OCI-LY1 (cell line): ENCODE data around the gene MAGI1.

Source experiments
- H2AFZ ChIP-seq: fragments of 200-600 bp; sonication (generic), shearing (Covaris generic); 2 replicates; pipeline ENCODE4 v1.6.0; 2014; ENCODE audit warnings: antibody characterized with exemption, mild to moderate bottlenecking, low read length
- H3F3A ChIP-seq: fragments of 200-600 bp; sonication (generic), shearing (Covaris generic); 2 replicates; pipeline ENCODE4 v1.6.0; 2014; ENCODE audit warnings: mild to moderate bottlenecking, antibody characterized with exemption, low read length, moderate library complexity; ENCODE audit not compliant: insufficient read depth
- H3K27ac ChIP-seq: fragments of 200-600 bp; sonication (generic); 2 replicates; pipeline ENCODE4 v1.5.1; 2014; ENCODE audit warnings: low read length, mixed run types, mild to moderate bottlenecking, low read depth; ENCODE audit not compliant: poor library complexity, severe bottlenecking
- H3K27me3 ChIP-seq: fragments of 200-600 bp; sonication (generic); 2 replicates; pipeline ENCODE4 v1.6.0; 2014; ENCODE audit warnings: antibody characterized with exemption, mild to moderate bottlenecking, low read length, moderate library complexity; ENCODE audit not compliant: insufficient read depth
- H3K36me3 ChIP-seq: fragments of 200-600 bp; sonication (generic); 2 replicates; pipeline ENCODE4 v1.6.1; 2014; ENCODE audit warnings: mild to moderate bottlenecking, antibody characterized with exemption, low read length, moderate library complexity, mixed read lengths; ENCODE audit not compliant: insufficient read depth
- H3K4me1 ChIP-seq: fragments of 200-600 bp; sonication (generic); 2 replicates; pipeline ENCODE4 v1.5.1; 2014; ENCODE audit warnings: mild to moderate bottlenecking, low read length, moderate library complexity; ENCODE audit not compliant: insufficient read depth, severe bottlenecking
- H3K4me2 ChIP-seq: fragments of 200-600 bp; sonication (generic), shearing (Covaris generic); 2 replicates; pipeline ENCODE4 v1.6.1; 2014; ENCODE audit warnings: low read length
- H3K4me3 ChIP-seq: fragments of 200-600 bp; sonication (generic); 2 replicates; pipeline ENCODE4 v1.5.1; 2014; ENCODE audit warnings: low read length, low read depth, mild to moderate bottlenecking, mixed read lengths; ENCODE audit not compliant: poor library complexity, severe bottlenecking
- H3K79me2 ChIP-seq: fragments of 200-600 bp; shearing (Covaris generic); 2 replicates; pipeline ENCODE4 v1.6.1; 2016; ENCODE audit warnings: mixed run types, low read length, mixed read lengths; ENCODE audit not compliant: insufficient read depth
- H3K9ac ChIP-seq: fragments of 200-600 bp; sonication (generic), shearing (Covaris generic); 2 replicates; pipeline ENCODE4 v1.6.1; 2014; ENCODE audit warnings: mild to moderate bottlenecking, low read length, mixed read lengths
- H3K9me2 ChIP-seq: fragments of 200-600 bp; sonication (generic), shearing (Covaris generic); 2 replicates; pipeline ENCODE4 v1.6.1; 2014; ENCODE audit warnings: low read depth, mild to moderate bottlenecking, low read length, mixed read lengths
- H3K9me3 ChIP-seq: fragments of 200-600 bp; shearing (Covaris generic); 2 replicates; pipeline ENCODE4 v1.6.1; 2014; ENCODE audit warnings: low read length, mixed read lengths
- H4K20me1 ChIP-seq: fragments of 200-600 bp; sonication (generic), shearing (Covaris generic); 2 replicates; pipeline ENCODE4 v1.6.0; 2016; ENCODE audit warnings: mild to moderate bottlenecking, low read length; ENCODE audit not compliant: insufficient read depth
- EZH2 ChIP-seq: fragments of 200-600 bp; sonication (generic), shearing (Covaris generic); IDR thresholded peaks from 2 replicates; pipeline ENCODE4 v1.8.0; 2017; ENCODE audit warnings: borderline replicate concordance, mixed run types, mild to moderate bottlenecking, antibody characterized with exemption, low read length, moderate library complexity, mixed read lengths
- TF ChIP-seq, protein P1 (sequence below): fragments of 200-600 bp; sonication (generic), shearing (Covaris generic); IDR thresholded peaks from 2 replicates; pipeline ENCODE4 v1.5.1; 2017; ENCODE audit warnings: mild to moderate bottlenecking, antibody characterized with exemption, low read length, moderate library complexity, mixed read lengths

The MAGI1 gene

DNA sequence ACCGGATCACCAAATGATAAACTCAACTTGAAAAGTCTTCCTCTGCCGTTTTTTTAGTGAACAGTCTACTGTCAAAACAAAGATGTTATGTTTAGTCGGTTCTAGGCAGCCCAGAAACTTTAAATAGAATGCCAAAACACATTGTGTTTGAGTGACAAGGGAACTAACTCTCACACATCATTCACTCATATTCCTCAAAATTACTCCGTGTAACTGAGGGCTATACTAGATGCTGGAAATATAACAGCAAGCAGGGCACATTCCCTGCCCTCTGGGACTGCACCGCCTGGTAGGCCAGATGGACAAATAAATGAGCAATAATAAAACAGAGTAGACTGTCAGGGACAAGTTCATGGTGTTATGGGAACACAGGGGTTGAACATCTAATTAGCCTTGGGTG is 251.4 kb downstream of the MAGI1 start:
- H3K79me2 ChIP-seq: no peaks in the 10 kb centered on the region

DNA sequence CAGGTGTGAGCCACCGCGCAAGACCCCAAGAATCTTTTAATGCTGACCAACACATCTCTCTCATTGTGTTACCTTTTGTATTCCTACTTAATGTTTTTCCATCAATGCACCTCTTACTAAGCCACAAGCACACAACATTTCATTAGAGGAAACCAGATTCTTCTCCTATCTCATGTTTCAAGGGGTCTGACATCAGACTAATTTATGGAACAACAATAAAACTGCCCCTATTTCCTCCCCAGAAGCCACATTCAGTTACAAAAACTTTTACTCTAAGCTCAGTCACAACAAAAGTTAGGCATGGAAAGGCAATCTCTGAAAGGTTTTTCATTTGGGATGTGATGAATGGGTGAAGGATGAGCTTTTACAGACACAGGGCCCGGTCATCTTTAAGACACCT is 251.8 kb downstream of the MAGI1 start:
- no peaks in the 10 kb centered on the region for H3K4me1 ChIP-seq
- H3K9ac ChIP-seq: no peak overlapping the region
- TF ChIP-seq, protein P1, sequence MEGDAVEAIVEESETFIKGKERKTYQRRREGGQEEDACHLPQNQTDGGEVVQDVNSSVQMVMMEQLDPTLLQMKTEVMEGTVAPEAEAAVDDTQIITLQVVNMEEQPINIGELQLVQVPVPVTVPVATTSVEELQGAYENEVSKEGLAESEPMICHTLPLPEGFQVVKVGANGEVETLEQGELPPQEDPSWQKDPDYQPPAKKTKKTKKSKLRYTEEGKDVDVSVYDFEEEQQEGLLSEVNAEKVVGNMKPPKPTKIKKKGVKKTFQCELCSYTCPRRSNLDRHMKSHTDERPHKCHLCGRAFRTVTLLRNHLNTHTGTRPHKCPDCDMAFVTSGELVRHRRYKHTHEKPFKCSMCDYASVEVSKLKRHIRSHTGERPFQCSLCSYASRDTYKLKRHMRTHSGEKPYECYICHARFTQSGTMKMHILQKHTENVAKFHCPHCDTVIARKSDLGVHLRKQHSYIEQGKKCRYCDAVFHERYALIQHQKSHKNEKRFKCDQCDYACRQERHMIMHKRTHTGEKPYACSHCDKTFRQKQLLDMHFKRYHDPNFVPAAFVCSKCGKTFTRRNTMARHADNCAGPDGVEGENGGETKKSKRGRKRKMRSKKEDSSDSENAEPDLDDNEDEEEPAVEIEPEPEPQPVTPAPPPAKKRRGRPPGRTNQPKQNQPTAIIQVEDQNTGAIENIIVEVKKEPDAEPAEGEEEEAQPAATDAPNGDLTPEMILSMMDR: no peak
- no peak for TF ChIP-seq EZH2
- no peak overlapping the region for H2AFZ ChIP-seq
- H3K4me3 ChIP-seq: no peak overlapping the region
- H4K20me1 ChIP-seq: no peaks in the 10 kb centered on the region
- H3K27me3 ChIP-seq: no peaks in the 10 kb centered on the region
- no peaks in the 10 kb centered on the region for H3K9me2 ChIP-seq
- H3K27ac ChIP-seq: no peak overlapping the region
- H3F3A ChIP-seq: no peaks in the 10 kb centered on the region
- no peaks in the 10 kb centered on the region for H3K79me2 ChIP-seq
- H3K36me3 ChIP-seq: no peaks in the 10 kb centered on the region
- H3K9me3 ChIP-seq: no peaks in the 10 kb centered on the region
- H3K4me2 ChIP-seq: no peak overlapping the region

More for the DNA sequence above, 251.4 kb downstream of the MAGI1 start:
- Histone ChIP-seq H3K9ac (no peak overlapping the region), H3F3A (no peaks in the 10 kb centered on the region), H2AFZ (no peak overlapping the region), H3K4me3 (no peak overlapping the region), H3K9me3 (no peaks in the 10 kb centered on the region), H4K20me1 (no peaks in the 10 kb centered on the region), H3K27ac (no peak overlapping the region), H3K4me1 (no peaks in the 10 kb centered on the region), H3K4me2 (no peak overlapping the region), H3K27me3 (no peaks in the 10 kb centered on the region), H3K36me3 (no peaks in the 10 kb centered on the region), H3K9me2 (no peaks in the 10 kb centered on the region)
- TF ChIP-seq EZH2: no peak
- TF ChIP-seq, protein P1: no peak

DNA sequence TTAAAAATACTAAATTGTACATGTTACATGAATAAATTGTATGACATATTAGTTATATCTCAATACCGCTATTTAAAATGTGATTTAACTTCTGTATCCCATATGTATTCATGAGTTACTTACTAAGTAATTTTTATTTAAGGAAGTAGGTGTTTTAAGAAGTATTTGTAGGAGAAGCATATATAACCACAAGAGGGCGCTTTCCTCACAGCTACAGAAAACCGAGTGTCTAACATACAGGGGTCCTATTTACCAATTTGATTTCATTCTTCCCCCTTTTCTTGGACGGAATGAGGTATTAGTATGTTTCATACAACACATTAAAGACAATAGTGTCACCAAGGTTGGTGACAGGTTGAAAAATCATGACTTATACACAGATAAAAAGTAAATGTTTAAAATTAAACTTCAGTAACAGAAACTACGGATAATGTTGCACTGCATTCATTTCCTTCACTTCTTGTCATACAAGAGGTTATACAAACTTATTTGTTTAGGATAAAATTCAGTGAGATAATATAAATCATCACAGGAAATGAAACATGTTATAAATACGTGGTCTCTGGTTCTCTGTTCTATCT is 253.6 kb downstream of the MAGI1 start:
- Histone ChIP-seq H3K9ac (no peak overlapping the region), H3K36me3 (no peaks in the 10 kb centered on the region), H3K27me3 (no peaks in the 10 kb centered on the region), H3F3A (no peaks in the 10 kb centered on the region), H3K9me3 (no peaks in the 10 kb centered on the region), H3K4me2 (no peak overlapping the region), H3K9me2 (no peaks in the 10 kb centered on the region), H4K20me1 (no peaks in the 10 kb centered on the region), H3K79me2 (no peaks in the 10 kb centered on the region), H2AFZ (no peak overlapping the region), H3K4me3 (no peak overlapping the region), H3K27ac (no peak overlapping the region), H3K4me1 (no peaks in the 10 kb centered on the region)
- TF ChIP-seq, protein P1: peak; percentile 74
- TF ChIP-seq EZH2: no peak
